T-cell (primary cell): Measurements from ENCODE around the gene ING5. TPM values are rescaled to one million over a fixed set of nuclear protein-coding genes. Genes with fewer than 3 reads are reported as not detected.
"Not testable (repeated sequence)": the region's sequence is repeated elsewhere in the genome, so short reads cannot be mapped to it uniquely, and the experiment has no call there.

ENCODE experiments used
- ATAC-seq, 4 experiments: fragments of 200-7000 bp in 3 of 4; fragments of 150-1000 bp in 1 of 4; cut with Tn5 transposase; replicated peaks in 1 of 4; 1 replicate in 3 of 4; 2 replicates in 1 of 4; pipeline ENCODE4 v1.10.0; 2021; ENCODE audit warnings: moderate library complexity in 3 of 4, mild to moderate bottlenecking in 2 of 4, moderate number of reproducible peaks in 1 of 4
- CTCF ChIA-PET, 2 donors: fragments of 300-600 bp; sonication (Branson Sonifier 250); formaldehyde crosslinking; loops; one replicate each; lab custom pipeline; 2022; ENCODE audit warnings: antibody characterized with exemption in 2 of 2; lab: Charles Lee
- POLR2A ChIA-PET, 2 donors: fragments of 300-600 bp; sonication (Branson Sonifier 250); formaldehyde crosslinking; loops; one replicate each; lab custom pipeline; 2022; ENCODE audit warnings: antibody characterized with exemption in 2 of 2; lab: Charles Lee
- DNase-seq, 35 experiments: peaks; one replicate each; pipeline versions ENCODE4 v3.0.0 to v3.0.0-alpha.2; 2013 to 2023
- H3K27ac ChIP-seq: one replicate; pipeline ENCODE4 v1.5.1; 2013; ENCODE audit warnings: low read length
- H3K27me3 ChIP-seq, 2 experiments: replicated peaks in 1 of 2; 1 replicate in 1 of 2; 2 replicates in 1 of 2; pipeline versions ENCODE4 v1.6.1 to v1.7.0; 2013; ENCODE audit warnings: low read length in 1 of 2, mixed read lengths in 1 of 2; ENCODE audit not compliant: control insufficient read depth in 2 of 2, insufficient read depth in 2 of 2; ENCODE audit errors: extremely low read depth in 1 of 2
- H3K36me3 ChIP-seq, 2 donors: 1 replicate in 1 of 2; 2 replicates in 1 of 2; pipeline versions ENCODE4 v1.6.1 to v1.7.0; 2013; ENCODE audit warnings: low read length in 1 of 2; ENCODE audit not compliant: control insufficient read depth in 2 of 2, insufficient read depth in 1 of 2; ENCODE audit errors: extremely low read depth in 1 of 2
- H3K4me1 ChIP-seq, 2 experiments: 1 replicate in 1 of 2; 2 replicates in 1 of 2; pipeline versions ENCODE4 v1.6.1 to v1.7.0; 2013; ENCODE audit warnings: low read length in 2 of 2, mixed read lengths in 1 of 2; ENCODE audit not compliant: insufficient read depth in 2 of 2, control insufficient read depth in 1 of 2; ENCODE audit errors: extremely low read depth in 1 of 2
- H3K4me3 ChIP-seq, 2 donors: 1 replicate in 1 of 2; 2 replicates in 1 of 2; pipeline versions ENCODE4 v1.5.1 to v1.7.0; 2013; ENCODE audit warnings: mild to moderate bottlenecking in 2 of 2, low read length in 1 of 2, moderate library complexity in 1 of 2; ENCODE audit not compliant: control insufficient read depth in 1 of 2; ENCODE audit errors: extremely low read depth in 1 of 2
- H3K9me3 ChIP-seq: 2 replicates; pipeline ENCODE4 v1.7.0; 2013
- H3K27ac Mint-ChIP-seq, 2 donors: one replicate each; pipeline ENCODE4 v1.8.0; 2020 to 2021; ENCODE audit warnings: mild to moderate bottlenecking in 2 of 2, mixed read lengths in 2 of 2
- H3K27me3 Mint-ChIP-seq, 2 donors: one replicate each; pipeline ENCODE4 v1.8.0; 2021 to 2022; ENCODE audit warnings: mixed read lengths in 2 of 2
- H3K36me3 Mint-ChIP-seq: one replicate; pipeline ENCODE4 v1.8.0; 2021; ENCODE audit warnings: mixed read lengths
- H3K4me1 Mint-ChIP-seq, 3 donors: one replicate each; pipeline ENCODE4 v1.8.0; 2020 to 2022; ENCODE audit warnings: mixed read lengths in 3 of 3, mild to moderate bottlenecking in 1 of 3
- H3K4me3 Mint-ChIP-seq, 3 donors: one replicate each; pipeline ENCODE4 v1.8.0; 2020 to 2022; ENCODE audit warnings: mild to moderate bottlenecking in 3 of 3, mixed read lengths in 3 of 3, moderate library complexity in 3 of 3
- H3K9me3 Mint-ChIP-seq, 3 donors: one replicate each; pipeline ENCODE4 v1.8.0; 2020 to 2022; ENCODE audit warnings: mixed read lengths in 3 of 3
- WGBS: methylation state at CpG from one replicate; pipeline ENCODE4 v1.1.5; 2013; ENCODE audit warnings: missing lambda C conversion rate; ENCODE audit not compliant: insufficient coverage; 5-methylcytosine and 5-hydroxymethylcytosine counted together
- total RNA-seq, 35 experiments: library from RNA in 6 of 35; stranded (reverse) in 6 of 35; fragments of 120-200 nt in 1 of 35; gene quantifications; one replicate each; pipeline versions ENCODE4 v1.2.1 to v1.2.4 and lab custom pipeline; 2013 to 2026

ING5 gene
- total RNA-seq, 5 donors from 2014 or later (not counting 1 experiment from before 2014, with no cell fraction given): 63.0 to 98.0 (median 77.4) TPM

DNA sequence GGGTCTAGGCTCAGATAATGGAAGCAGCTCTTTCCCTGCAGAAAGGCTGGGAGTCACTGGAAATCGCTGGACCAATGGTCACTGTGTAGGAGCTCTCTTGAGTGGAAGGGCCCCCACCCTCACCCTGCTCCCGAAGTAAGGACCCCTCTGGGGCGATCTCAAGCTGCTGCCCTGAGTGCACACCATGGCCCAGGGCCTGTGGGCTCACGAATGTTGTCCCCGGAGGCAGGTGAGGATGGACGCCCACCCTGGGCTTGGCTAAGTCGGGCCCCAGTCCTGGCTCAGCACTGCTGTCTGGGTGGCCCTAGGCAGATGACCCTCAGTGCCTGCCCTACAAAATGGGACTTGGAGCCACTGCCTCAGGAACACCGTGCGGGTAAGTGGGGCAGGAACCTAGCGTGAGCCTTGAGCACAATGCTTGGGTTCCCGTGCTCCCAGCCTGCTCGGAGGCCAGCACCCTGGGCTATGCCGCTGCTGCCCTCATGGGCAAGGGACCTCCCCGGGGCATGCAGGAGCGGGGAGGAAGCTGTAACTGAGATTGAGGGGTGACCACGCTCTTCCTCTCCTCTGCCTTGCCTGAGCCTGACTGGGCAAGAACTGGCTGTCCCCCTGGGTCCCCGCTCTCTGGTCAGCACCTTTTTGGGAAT, 36.3 kb downstream of the ING5 start:
- no peak for DNase-seq
- ChIA-PET POLR2A (interaction anchor here in 1 of 2 donors (0.5 kb wide), 1 partner anchor 26 kb away, joined by 4 read pairs; no protein-coding TSS in a partner anchor), CTCF (no interaction called here)
- Histone ChIP-seq H3K4me3 (no peak overlapping the region), H3K36me3 (peaks cover under 1 to 3% of the 10 kb centered on the region in 2 donors), H3K4me1 (peaks cover 2 to 59% of the 10 kb centered on the region in 2 experiments), H3K27me3 (peaks cover 0 to 2% of the 10 kb centered on the region in 2 experiments), H3K27ac (no peak overlapping the region), H3K9me3 (no peaks in the 10 kb centered on the region)
- Mint-ChIP-seq H3K4me3 (no peak overlapping the region), H3K27ac (no peak overlapping the region), H3K27me3 (no peaks in the 10 kb centered on the region), H3K4me1 (peaks cover 26 to 51% (median 45%) of the 10 kb centered on the region in 3 donors), H3K9me3 (no peaks in the 10 kb centered on the region), H3K36me3 (no peaks in the 10 kb centered on the region)
- ATAC-seq: no peak
- 96% methylated on average over 15 of the region's 17 CpGs for WGBS

- 94% methylated on average over 15 of the region's 15 CpGs for WGBS
- H3K27me3 ChIP-seq: no peaks in the 10 kb centered on the region
- ATAC-seq: no peak
- CTCF ChIA-PET: no interaction called here
- Mint-ChIP-seq H3K27ac (no peak overlapping the region), H3K27me3 (no peaks in the 10 kb centered on the region), H3K4me1 (peaks cover 26 to 46% (median 41%) of the 10 kb centered on the region in 3 donors), H3K4me3 (no peak overlapping the region), H3K9me3 (no peaks in the 10 kb centered on the region), H3K36me3 (peaks cover 4% of the 10 kb centered on the region)
- H3K27ac ChIP-seq: no peak overlapping the region
- DNase-seq: no peak
- POLR2A ChIA-PET: no interaction called here
- H3K36me3 ChIP-seq: peaks cover 10 to 11% of the 10 kb centered on the region in 2 donors
- H3K9me3 ChIP-seq: no peaks in the 10 kb centered on the region
- peaks cover 2 to 49% of the 10 kb centered on the region in 2 experiments for H3K4me1 ChIP-seq
- no peak overlapping the region for H3K4me3 ChIP-seq
These were observed 37.3 kb downstream of the ING5 start for GRCh38 chr2:241739177-241739576.

GRCh38 chr2:241739651-241740050, 37.8 kb downstream of the ING5 start:
- CTCF ChIA-PET: no interaction called here
- no peak for ATAC-seq
- DNase-seq: peak in 4 of 35 experiments; percentile 11 to 43 (median 35)
- H3K4me3 ChIP-seq: no peak overlapping the region
- no peaks in the 10 kb centered on the region for H3K9me3 Mint-ChIP-seq
- peaks cover 13 to 14% of the 10 kb centered on the region in 2 donors for H3K36me3 ChIP-seq
- H3K9me3 ChIP-seq: no peaks in the 10 kb centered on the region
- peaks cover 2 to 47% of the 10 kb centered on the region in 2 experiments for H3K4me1 ChIP-seq
- H3K27ac ChIP-seq: no peak overlapping the region
- POLR2A ChIA-PET: no interaction called here
- peak overlapping the region; percentile 34 to 39 for H3K27ac Mint-ChIP-seq
- H3K27me3 Mint-ChIP-seq: no peaks in the 10 kb centered on the region
- peak overlapping the region in 1 of 3 donors; percentile 36 for H3K4me3 Mint-ChIP-seq
- peaks cover 26 to 46% (median 41%) of the 10 kb centered on the region in 3 donors for H3K4me1 Mint-ChIP-seq
- WGBS: 76% methylated on average over 4 of the region's 12 CpGs
- H3K36me3 Mint-ChIP-seq: peaks cover 6% of the 10 kb centered on the region
- no peaks in the 10 kb centered on the region for H3K27me3 ChIP-seq

DNA sequence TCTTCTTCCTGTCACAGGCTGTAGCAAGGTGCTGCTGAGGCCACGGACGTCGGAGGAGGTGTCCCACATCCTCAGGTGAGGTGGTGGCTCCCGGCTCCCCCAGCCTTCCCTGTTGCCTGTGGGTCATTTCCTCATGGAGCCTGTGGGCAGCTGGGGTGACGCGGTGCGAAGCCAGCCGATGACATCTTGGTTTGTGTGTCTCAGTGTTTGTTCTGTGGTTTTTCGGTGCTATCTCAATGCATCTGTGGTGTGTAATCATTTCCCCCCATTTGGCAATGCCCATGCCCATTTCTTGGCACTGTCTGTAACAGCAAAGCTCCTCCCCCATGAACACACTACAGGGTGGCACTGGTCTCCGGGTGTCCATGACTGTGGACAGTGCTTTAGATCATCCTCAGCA, 39.2 kb downstream of the ING5 start:
- H3K27me3 ChIP-seq: no peaks in the 10 kb centered on the region
- 48% methylated on average over 4 of the region's 10 CpGs for WGBS
- H3K9me3 Mint-ChIP-seq: no peaks in the 10 kb centered on the region
- peaks cover 26 to 42% (median 33%) of the 10 kb centered on the region in 3 donors for H3K4me1 Mint-ChIP-seq
- H3K36me3 ChIP-seq: peaks cover 13 to 22% of the 10 kb centered on the region in 2 donors
- no peaks in the 10 kb centered on the region for H3K9me3 ChIP-seq
- peak in 16 of 35 experiments; percentile 13 to 53 (median 26) for DNase-seq
- peak overlapping the region in 1 of 2 donors; percentile 46 for H3K27ac Mint-ChIP-seq
- H3K4me3 ChIP-seq: peak overlapping the region in 1 of 2 donors; percentile 10
- no peak overlapping the region for H3K27ac ChIP-seq
- peak; percentile 56 to 69 (median 64) for ATAC-seq
- H3K27me3 Mint-ChIP-seq: no peaks in the 10 kb centered on the region
- peaks cover 2 to 39% of the 10 kb centered on the region in 2 experiments for H3K4me1 ChIP-seq
- H3K36me3 Mint-ChIP-seq: peaks cover 19% of the 10 kb centered on the region
- peak overlapping the region; percentile 25 to 75 (median 36) for H3K4me3 Mint-ChIP-seq
- ChIA-PET CTCF (interaction anchor here in 1 of 2 donors (1.1 to 1.2 kb wide), 2 partner anchors 22 to 128 kb away, joined by 3 to 4 read pairs; no protein-coding TSS in a partner anchor), POLR2A (no interaction called here)

- H3K9me3 Mint-ChIP-seq: no peaks in the 10 kb centered on the region
- ChIA-PET POLR2A (no interaction called here), CTCF (no interaction called here)
- DNase-seq: no peak
- H3K4me1 Mint-ChIP-seq: peaks cover 24 to 40% (median 29%) of the 10 kb centered on the region in 3 donors
- peaks cover 10 to 22% of the 10 kb centered on the region in 2 donors for H3K36me3 ChIP-seq
- no peak overlapping the region for H3K27ac ChIP-seq
- no peaks in the 10 kb centered on the region for H3K27me3 ChIP-seq
- no peak overlapping the region for H3K4me3 ChIP-seq
- peaks cover 2 to 35% of the 10 kb centered on the region in 2 experiments for H3K4me1 ChIP-seq
- WGBS: 98% methylated on average over 17 of the region's 28 CpGs
- H3K27ac Mint-ChIP-seq: no peak overlapping the region
- no peak overlapping the region for H3K4me3 Mint-ChIP-seq
- no peak for ATAC-seq
- peaks cover 26% of the 10 kb centered on the region for H3K36me3 Mint-ChIP-seq
- no peaks in the 10 kb centered on the region for H3K27me3 Mint-ChIP-seq
- H3K9me3 ChIP-seq: no peaks in the 10 kb centered on the region
These were observed 40.6 kb downstream of the ING5 start for GRCh38 chr2:241742320-241742939.

- POLR2A ChIA-PET, H3K9me3 ChIP-seq, ATAC-seq, H3K27me3 Mint-ChIP-seq, H3K4me3 Mint-ChIP-seq, H3K4me3 ChIP-seq, H3K27ac ChIP-seq, DNase-seq, H3K27me3 ChIP-seq, H3K27ac Mint-ChIP-seq, CTCF ChIA-PET, H3K9me3 Mint-ChIP-seq: not testable (repeated sequence)
- Mint-ChIP-seq H3K36me3 (peaks cover 26% of the 10 kb centered on the region), H3K4me1 (peaks cover 21 to 36% (median 26%) of the 10 kb centered on the region in 3 donors)
- H3K36me3 ChIP-seq: peaks cover 10 to 22% of the 10 kb centered on the region in 2 donors
- peaks cover 2 to 35% of the 10 kb centered on the region in 2 experiments for H3K4me1 ChIP-seq
- WGBS: 86% methylated on average over 7 of the region's 15 CpGs
These were observed 41.2 kb downstream of the ING5 start for GRCh38 chr2:241743008-241743407.
